KBM-7 (cell line): Measurements from ENCODE around the gene CABP1.

ENCODE experiments used
- DNase-seq: peaks from one replicate; pipeline ENCODE4 v3.0.0-alpha.2; 2015
- in situ Hi-C: fragments of 300-500 bp; cut with MboI; formaldehyde crosslinking; loops from 2 replicates; pipeline ENCODE4 v1.14.3; 2020; ENCODE audit warnings: low sequenced_read_pairs, low pct_unique_long_range_greater_than_20kb, mixed read lengths

CABP1 gene

DNA sequence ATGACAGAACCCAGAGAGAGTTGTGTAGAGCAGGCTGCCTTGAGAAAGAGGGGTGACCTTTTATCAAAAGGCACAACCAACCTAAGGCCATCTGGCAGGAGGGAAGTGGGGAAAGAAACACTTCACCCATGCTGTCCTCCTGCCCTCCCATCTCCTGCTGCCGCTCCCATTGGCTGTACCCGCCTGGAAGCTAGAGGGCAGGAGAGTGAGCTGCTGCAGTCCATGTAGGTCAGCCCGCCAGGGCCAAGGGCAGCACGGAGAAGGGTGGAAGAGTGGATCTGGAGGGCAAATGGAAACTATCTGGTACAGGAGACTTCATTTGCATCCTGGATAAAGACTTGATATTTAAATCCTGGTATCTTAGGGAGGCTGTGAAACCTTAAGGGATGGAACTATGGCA, 11.5 kb upstream of the CABP1 start:
- in situ Hi-C loops: no loop called here
- DNase-seq: no peak

DNA sequence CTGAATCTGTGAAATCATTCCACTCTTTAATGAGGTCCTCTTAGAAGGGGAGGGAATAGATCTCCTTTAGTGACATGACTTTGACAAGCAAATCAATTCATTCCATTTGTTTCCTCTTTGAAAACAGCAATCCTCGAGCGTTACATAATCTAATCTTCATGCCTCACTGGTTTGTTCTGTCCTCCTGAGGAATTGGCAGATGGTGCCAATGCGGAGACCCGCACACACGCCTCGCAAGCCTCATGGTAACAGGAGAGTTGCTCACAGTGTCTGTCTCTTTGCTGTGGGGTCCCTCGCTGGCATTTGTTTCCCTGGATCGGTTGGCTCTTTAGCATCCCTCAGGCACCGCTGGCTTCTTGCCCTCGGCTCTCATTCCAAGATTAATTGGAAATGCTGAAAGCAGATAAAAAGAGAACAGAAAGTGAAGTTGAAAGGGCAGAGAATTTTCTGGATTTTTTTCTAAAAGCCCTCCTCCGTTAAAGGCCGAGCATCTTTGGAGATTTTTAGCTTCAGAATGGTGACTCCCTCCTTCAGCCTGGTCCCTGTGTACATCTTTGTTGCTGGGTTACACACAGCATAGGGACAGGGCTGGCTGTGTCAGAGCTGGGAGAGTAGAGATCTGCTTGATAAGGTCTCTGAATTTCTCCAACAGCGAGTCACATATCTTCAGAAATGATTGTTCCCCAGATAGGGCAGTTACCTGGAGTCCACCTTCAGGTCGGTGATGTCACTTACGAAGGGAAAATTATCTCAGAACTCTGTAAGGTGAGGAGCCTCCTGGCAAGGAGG, 10.1 kb upstream of the CABP1 start:
- in situ Hi-C loops: no loop called here
- no peak for DNase-seq

DNA sequence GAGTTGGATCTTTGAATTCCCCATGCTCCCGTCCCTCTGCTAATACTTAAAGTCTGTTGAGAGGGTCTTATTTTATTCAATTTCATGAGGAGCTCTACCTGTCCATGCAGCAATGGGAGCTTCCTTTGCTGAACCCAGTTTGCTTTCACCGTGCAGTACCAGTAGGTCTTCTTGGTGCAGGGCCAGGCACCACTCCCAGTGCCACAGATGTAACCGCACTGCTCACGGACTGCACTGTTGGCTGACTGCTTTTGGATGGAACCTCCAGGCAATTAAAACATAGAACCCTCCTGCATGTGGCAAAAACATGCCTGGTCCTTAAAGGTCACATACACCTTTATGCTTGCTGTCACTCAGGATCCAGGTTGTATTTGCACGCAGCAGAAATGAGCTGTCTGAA, 9.3 kb upstream of the CABP1 start:
- DNase-seq: no peak
- in situ Hi-C loops: no loop called here

DNA sequence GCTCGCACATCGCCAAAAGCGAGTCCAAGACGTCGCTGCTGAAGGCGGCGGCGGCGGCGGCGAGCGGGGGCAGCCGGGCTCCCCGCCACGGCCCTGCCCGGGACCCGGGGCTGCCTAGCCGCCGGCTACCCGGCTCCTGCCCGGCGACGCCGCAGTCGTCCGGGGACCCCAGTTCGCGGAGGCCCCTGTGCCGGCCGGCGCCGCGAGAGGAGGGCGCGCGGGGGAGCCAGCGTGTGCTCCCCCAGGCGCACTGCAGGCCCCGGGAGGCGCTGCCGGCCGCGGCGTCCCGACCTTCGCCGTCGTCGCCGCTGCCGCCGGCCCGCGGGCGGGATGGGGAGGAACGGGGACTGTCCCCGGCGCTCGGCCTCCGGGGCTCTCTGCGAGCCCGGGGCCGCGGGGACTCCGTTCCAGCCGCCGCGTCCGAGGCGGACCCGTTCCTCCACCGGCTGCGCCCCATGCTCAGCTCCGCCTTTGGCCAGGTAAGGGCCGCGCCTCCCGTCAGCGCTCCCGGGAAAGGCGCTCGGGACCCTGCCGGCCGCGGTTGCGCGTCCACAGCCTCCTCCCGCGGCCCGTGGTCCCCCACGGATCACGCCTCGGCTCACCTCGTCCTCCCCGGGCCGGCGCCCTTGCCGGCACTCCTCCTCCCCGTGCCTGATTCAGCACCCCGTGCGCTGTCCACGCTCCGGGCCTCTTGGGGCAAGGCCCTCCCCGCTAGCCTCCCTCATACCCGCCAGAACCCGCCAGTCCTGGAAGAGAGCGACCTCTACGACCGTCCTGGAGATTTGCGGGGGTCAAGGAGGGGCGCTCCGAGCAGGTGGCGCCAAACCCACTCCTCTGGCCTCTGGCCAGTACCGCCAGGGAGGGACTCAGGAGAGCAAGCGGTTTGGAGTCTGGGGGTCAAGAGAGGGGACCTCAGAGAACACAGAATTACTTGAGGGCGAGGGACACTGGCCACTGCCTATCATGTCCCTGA, 721 bp downstream of the CABP1 start:
- peak; percentile 67 for DNase-seq
- in situ Hi-C loops: no loop called here

DNA sequence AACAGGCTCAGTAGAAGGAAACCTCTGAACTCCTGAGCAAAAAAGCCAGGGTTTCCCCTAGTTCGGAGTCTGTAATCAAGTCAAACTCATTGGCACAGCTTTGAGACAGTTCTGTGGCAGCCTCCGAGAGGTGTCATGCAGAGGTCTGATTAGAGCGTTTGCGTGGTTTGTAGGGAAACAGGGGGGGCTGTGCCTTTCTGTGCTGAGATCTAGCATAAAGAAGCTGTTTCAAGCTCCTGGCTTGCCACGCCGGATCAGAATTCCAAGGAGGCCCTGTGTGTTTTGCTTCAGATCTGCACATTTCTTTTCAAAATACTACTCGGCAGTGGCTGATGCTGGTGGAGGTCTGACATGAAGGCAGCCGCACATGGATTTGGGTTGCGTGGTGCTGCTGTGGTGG, 1.7 kb downstream of the CABP1 start:
- in situ Hi-C loops: no loop called here
- DNase-seq: no peak

DNA sequence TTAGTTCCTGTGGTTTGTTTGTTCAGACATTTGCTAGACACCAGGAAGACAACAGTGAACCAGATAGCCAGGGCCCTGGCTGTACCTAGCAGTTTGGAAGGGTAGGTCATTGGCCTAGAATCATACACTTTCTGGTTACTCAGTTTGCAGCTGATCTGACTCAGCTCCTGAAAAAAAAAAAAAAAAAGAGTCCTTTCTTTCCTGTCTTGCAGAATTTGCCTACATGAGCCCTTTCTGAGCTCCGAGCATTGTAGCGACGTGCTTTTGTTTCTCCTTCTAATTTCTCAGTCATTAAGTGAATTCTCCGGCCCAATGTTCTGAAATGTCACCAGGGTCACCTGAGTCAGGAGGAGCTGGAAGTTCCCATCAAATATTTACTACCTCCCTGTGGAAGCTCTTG, 2.4 kb downstream of the CABP1 start:
- DNase-seq: no peak
- in situ Hi-C loops: no loop called here

DNA sequence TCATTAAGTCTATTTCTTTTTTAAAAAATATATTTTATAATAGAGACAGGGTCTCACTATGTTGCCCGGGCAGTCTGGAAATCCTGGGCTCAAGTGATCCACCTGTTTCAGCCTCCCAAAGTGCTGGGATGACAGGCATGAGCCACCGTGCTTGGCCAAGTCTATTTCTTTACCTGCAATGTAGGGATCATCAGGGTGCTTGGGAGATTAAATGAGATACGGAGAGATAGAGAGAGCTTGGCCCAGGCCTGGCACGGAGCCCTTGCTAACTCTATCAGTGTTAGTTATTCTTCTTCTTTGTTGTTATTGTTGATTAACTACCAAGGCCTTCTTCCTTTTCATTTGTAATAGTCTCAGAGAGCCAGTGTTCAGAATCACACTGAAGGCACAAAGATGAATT, 3.1 kb downstream of the CABP1 start:
- in situ Hi-C loops: no loop called here
- DNase-seq: no peak

DNA sequence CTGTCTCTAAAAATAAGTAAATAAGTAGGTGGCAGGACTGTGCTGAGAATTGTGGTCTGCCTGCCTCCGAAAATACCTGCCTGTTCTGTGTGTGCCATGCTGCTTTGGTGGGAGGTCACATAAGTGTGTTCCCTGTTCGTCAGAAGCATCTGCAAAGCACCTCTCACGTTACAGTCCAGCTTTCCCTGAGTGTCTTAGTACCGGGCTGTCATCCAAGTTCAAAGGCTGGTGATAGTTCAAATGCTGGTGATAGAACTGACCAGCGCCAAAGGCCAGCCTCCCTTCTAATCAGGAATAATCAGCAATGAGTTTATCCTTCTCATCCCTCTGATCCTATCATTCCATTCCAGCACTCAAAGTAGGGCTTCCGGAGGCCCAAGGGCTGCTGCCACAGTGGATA, 5.6 kb downstream of the CABP1 start:
- DNase-seq: no peak
- in situ Hi-C loops: no loop called here

DNA sequence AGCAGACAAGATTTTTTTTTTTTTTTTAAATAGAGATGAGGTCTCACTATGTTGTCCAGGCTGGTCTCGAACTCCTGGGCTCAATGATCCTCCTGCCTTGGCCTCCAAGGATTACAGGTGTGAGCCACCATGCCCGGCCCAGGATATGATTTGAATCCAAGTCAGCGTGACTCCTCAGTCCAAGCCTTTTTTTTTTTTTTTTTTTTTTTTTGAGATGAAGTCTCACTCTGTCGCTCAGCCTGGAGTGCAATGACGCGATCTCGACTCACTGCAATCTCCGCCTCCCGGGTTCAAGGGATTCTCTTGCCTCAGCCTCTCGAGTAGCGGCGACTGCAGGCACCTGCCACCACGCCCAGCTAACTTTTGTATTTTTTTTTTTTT, 6.9 kb downstream of the CABP1 start:
- in situ Hi-C loops: no loop called here
- DNase-seq: no peak

DNA sequence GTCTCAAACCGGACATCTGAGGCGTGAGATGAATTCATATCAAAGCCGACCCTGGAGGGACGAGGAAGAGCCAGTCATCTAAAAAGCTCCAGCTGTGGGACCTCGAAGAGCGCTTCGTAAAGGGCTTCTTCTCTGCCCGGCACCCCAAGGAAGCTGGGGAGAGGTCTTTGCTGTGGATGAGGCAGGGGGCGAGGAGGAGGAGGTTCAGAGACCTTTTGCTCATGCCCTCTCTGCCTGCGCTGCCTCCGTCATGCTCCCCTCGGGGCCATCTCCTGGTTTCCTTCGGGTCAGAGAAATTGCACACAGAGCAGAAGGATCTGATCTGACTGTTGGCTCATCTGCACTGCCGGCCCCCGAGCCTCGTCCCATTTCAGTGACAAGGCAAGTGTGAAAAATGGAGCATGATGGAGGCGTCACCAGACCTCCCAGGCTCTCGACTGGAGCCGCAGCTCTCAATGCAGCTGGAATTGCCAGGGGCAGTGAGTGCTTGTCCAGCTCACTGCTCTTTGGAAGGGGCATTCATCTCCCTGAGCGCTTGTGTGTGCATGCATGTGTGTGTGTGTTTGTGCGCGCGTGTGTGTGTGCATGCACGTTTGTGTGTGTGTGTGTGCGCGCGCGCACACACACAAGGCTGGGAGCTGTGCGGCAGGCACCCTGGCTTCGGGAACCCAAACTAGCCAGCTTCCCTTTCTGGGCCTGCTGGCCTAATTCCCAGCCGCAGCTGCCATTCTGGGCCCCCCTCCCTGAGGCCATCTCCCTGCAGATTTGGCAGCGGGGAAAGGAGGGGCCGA, 9.2 kb downstream of the CABP1 start:
- DNase-seq: no peak
- in situ Hi-C loops: no loop called here

DNA sequence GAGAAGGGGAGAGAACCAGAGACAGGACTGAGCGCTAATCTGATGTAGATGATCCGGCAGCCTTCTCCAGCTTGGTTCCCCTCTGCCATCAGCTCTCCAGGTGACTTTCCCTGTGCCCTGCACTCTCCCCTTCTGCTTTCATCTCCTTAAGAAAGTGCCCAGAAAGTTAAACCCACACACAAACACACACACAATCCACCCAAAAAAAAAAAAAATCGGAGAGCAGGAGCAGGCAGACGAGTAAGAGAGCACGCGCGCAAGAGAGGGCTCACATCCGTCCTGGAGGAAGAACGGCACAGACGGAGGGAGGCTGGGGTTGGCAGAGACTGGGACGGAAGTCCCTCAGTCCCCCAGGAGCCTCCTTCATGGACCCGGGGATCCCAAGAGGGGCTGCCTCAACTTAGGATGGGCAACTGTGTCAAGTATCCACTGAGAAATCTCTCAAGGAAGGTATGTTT, 9.8 kb downstream of the CABP1 start:
- no peak for DNase-seq
- in situ Hi-C loops: no loop called here

DNA sequence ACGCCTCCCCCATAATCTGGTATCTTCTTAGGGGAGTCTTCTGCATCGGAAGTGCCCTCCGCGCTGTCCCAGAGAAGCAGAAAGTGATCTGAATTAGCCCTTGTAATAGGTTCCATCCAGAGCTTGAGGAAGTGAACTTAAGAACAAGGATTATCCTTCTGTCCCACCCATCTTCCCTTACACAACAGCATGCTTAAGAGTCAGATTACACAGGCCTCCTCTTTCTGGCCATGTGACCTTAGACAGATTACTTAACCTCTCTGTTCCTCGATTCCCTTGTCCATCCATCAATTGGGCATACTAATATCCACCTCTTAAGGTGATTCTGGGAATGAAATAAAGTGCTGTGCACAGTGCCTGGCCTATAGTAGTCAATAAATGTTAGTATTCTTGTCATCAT, 11.4 kb downstream of the CABP1 start:
- in situ Hi-C loops: no loop called here
- DNase-seq: no peak

DNA sequence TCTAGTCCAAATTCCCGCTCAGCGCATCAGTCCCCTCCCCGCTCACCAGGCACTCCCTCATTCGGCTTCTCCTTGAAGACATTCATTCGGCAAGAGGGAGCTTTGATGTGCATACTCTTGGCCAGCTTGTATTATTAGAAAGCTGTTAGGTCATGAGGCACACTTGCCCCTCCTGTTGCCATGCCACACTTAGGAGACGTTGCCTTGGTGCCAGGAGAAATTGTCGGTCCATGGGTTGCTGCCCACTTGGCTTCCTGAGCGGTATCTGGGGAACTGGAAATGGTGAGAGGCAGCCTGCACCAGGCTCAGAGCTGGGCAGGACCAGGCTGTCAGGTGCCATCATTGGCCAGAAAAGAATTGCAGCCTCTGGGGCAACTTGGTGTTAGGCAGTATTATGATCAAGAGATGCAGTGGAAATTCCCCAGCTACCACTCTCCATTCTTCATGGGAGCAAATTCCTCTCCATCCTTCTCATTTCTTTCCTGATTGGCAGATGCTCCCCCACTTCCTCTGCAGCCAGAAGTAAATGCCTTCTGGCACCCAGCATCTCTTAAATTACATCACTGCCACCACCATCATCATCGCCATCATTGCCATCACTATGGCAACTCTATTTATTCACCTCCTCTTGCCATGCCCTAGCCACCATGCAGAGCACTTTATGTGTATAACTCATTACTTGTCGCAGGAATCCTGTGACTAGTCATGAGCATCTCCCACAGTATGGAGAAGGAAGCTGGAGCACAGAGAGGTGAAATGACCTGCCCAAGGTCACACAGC, 12.4 kb downstream of the CABP1 start:
- in situ Hi-C loops: no loop called here
- no peak for DNase-seq

DNA sequence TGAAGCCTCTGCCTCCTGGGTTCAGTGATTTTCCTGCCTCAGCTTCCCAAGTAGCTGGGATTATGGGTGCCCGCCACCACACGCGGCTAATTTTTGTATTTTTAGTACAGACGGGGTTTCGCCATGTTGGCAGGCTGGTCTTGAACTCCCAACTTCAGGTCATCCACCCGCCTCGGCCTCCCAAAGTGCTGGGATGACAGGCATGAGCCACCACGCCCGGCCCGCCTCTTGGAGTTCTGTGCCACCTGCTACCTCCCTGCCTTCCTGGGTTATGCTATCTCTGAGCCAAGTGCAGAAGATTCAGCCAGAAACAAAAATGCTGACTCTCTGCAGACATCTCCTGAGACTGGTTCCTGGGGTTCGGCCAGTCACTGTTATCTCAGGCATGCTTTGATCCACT, 13.2 kb downstream of the CABP1 start:
- in situ Hi-C loops: no loop called here
- DNase-seq: no peak

DNA sequence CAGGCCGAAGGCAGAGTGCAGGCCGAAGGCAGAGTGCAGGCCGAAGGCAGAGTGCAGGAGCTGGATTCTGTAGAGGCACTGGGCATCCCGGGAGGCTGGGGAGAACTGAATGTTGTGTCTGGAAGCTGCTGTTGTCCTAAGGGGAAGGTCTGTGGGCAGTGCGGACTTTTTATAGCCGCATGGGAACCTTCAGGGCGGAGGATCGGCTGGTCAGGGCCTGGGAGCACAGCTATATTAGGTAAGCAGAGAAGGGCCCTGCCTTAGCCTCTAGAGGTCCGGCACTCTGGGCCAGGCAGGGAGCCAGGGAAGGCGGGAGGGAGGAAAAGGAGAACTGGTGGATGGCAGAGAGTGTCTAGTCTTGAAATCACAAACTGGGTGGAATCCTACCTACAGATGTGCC, 14.2 kb downstream of the CABP1 start:
- no peak for DNase-seq
- in situ Hi-C loops: no loop called here

DNA sequence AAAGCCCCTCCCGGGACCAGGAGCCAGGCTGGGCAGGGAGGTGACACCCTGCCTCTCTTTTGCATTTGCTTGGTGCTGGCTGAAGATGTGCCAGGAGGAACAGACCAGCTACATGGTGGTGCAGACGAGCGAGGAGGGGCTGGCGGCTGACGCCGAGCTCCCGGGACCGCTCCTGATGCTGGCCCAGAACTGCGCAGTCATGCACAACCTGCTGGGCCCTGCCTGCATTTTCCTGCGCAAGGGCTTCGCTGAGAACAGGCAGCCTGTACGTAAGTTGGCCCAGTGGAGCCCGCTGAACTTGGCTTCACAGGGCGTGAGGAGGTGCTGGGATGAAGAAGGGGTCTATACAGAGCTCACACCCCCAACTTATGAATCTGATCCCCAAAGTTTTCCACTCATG, 15.6 kb downstream of the CABP1 start:
- no peak for DNase-seq
- in situ Hi-C loops: no loop called here

DNA sequence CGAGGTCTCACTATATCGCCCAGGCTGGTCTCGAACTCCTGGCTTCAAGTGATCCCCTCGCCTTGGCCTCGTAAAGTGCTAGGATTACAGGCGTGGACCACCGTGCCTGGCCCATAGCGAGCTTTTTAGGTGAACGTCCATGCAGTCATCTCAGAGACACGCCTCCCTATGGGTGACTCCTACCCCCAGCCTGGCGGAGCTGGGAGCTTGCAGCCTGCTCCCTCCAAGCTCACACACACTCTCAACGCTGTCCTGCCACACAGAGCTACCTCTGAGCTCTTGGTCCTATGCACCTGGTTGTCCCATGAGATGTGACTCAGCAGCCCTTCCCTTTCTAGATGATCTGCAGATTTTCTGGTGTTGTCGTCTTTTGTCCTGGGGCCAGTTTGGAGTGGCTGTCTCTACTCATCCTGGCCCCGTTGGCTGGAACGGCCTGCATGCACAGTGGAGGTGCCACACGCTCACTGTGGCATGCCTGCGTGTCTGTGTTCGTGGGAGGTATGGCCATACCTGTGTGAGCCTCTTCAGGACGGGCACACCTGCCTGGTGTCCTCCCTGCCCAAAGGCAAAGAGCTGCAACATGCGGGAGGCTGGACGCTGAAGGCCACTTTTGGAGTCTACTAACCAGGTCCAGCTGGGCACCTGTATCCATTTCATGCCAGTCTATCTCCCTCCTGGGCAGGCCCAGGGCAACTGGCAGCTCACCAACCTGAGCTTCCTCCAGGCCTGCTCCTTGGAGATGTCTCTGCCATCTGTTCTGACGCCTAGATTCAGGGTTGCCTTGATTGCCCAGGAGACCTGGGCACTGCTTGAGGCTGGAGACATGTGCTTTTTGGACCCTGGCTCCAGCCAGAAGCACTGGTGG, 18.1 kb downstream of the CABP1 start:
- DNase-seq: no peak
- in situ Hi-C loops: no loop called here

DNA sequence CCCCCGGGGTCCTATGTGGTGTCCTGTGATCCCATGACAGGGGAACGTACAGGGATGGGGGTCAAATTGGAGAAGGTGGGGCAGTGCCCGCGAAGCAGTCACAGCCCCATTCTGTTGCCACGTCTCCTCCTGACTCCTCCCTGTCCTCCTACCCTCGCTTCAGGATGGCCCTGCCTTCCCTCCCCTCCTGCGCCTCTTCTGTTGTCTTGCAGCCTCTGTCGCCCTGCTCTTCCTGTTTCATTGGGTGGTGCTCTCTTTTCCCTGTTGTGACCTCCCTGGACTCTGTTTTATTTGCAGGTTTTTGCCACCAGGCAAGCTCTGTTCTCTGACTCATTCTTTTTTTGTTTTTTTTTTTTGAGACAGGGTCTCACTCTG, 18.7 kb downstream of the CABP1 start:
- no peak for DNase-seq
- in situ Hi-C loops: no loop called here
